LNCAP (cell line): ENCODE data around the gene CACNG8.

Experiments used
- TF ChIP-seq, protein P1 (sequence below): fragments of 450-650 bp; IDR thresholded peaks from 2 replicates; pipeline ENCODE4 v1.5.1; 2017; ENCODE audit warnings: mild to moderate bottlenecking

The CACNG8 gene

DNA sequence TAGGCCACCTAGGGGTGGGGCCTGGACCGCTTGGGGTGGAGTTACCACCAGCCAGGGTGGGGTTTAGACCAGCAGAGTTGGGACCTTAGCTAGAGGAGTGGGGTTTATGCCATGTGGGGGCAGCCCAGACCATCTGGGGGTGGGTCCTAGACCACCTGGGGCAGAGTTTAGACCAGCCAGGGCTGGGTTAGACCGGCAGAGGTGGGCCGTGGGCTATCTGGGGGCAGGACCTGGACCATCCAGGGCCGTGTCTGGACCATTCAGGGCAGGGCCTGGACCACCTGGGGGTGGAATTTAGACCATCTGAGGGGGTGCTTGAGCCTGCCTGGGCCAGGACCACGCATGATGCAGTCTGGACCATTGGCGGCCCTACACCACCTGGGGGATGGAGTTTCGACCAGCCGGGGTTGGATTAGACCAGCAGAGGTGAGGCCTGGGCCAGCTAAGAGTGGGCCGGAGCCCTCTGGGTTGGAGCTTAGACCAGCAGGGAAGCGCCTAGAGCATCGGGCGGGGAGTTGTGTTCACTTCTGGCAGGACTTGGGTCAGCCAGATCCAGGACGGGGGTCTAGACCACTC lies 18.7 kb downstream of the CACNG8 start:
- TF ChIP-seq, protein P1, sequence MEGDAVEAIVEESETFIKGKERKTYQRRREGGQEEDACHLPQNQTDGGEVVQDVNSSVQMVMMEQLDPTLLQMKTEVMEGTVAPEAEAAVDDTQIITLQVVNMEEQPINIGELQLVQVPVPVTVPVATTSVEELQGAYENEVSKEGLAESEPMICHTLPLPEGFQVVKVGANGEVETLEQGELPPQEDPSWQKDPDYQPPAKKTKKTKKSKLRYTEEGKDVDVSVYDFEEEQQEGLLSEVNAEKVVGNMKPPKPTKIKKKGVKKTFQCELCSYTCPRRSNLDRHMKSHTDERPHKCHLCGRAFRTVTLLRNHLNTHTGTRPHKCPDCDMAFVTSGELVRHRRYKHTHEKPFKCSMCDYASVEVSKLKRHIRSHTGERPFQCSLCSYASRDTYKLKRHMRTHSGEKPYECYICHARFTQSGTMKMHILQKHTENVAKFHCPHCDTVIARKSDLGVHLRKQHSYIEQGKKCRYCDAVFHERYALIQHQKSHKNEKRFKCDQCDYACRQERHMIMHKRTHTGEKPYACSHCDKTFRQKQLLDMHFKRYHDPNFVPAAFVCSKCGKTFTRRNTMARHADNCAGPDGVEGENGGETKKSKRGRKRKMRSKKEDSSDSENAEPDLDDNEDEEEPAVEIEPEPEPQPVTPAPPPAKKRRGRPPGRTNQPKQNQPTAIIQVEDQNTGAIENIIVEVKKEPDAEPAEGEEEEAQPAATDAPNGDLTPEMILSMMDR, result no peak

DNA sequence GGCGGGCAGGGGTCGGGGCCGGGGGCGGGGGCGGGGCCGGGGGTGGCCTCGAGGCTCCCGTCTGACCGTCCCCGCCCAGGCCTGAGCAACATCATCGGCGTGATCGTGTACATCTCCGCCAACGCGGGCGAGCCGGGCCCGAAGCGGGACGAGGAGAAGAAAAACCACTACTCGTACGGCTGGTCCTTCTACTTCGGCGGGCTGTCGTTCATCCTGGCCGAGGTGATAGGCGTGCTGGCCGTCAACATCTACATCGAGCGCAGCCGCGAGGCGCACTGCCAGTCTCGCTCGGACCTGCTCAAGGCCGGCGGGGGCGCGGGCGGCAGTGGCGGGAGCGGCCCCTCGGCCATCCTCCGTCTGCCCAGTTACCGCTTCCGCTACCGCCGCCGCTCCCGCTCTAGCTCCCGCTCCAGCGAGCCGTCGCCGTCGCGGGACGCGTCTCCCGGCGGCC lies 19.3 kb downstream of the CACNG8 start:
- TF ChIP-seq, protein P1, result no peak

DNA sequence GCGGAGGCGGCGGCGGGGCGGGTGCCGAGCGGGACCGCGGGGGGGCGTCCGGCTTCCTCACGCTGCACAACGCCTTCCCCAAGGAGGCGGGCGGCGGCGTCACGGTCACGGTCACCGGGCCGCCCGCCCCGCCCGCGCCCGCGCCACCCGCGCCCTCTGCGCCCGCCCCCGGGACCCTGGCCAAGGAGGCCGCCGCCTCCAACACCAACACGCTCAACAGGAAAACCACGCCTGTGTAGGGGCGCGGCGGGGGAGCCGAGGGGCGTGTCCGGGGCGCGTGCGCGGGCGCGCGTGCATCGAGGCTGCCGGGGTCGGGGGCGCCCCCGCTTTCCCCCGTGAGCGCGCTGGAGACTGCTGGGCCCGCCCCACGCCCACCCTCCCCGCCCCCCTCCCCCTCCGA lies 19.9 kb downstream of the CACNG8 start:
- TF ChIP-seq, protein P1, result no peak

DNA sequence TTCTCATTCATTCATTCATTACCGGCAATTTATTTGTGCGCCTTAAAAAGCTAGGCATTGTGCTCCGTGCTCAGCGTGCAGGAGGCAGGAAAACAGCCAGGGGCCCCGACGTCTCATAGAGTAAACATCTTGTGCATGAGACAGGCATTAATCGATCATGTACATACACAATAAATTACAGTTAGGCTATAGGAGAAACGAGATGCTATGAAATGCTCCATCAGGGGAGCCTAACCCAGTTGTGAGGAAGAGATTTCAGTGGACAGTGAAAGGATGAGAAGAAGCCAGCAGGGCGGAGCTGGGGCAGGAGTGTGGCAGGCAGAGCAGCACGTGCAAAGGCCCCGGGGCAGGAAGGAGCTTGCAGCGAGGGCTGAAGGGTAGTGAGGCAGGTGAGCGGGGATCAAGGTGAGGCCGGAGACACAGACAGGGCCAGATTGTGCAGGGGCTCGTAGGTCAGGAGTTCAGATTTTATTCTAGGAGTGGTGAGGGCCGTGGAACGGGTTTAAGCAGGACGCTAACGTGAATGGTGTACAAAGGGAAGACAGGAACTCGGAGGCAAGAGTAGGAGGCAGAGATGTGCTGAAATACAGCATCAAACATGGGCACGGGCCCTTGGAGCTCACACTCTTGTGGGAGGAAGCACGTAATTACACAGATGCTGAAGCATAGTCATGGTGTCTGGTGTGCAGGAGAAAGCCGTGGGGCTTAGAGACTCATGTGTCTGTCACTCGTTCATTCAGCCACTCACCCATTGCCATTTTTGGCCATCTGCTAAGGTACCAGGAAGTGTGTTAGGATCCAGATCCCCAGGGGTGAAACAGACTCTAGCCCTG lies 20.9 kb downstream of the CACNG8 start:
- TF ChIP-seq, protein P1, result no peak

DNA sequence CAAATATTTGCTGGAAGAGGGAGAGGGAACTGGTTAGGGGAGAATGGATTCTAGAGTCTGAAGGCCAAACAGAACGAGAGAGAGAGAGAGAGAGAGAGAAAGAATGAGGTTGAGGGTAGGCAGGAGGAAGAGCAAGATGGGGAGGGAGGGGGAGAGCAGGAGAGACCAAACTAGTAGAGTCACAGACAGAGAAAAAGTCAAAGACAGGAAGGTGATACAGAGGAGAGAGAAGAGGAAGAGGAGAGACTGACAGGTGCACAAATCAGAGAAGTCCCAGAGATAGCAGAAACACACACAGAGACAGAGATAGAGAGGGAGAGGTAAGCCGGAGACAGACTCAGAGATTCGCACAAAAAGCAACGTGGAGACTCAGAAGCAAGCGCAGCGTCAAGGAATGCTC lies 23.1 kb downstream of the CACNG8 start:
- TF ChIP-seq, protein P1, result no peak

DNA sequence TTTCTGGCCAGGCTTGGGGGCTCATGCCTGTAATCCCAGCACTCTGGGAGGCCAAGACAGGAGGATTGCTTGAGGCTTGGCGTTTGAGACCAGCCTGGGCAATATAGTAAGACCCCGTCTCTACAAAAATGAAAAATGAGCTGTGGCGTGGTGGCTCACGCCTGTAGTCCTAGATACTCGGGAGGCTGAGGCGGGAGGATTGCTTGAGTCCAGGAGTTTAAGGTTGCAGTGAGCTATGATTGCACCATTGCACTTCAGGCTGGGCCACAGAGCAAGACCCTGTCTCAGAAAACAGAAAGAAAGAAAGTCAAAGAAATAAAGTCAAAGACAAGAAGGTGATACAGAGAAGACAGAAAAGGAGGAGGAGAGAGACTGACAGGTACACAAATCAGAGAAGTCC lies 26.2 kb downstream of the CACNG8 start:
- TF ChIP-seq, protein P1, result no peak

DNA sequence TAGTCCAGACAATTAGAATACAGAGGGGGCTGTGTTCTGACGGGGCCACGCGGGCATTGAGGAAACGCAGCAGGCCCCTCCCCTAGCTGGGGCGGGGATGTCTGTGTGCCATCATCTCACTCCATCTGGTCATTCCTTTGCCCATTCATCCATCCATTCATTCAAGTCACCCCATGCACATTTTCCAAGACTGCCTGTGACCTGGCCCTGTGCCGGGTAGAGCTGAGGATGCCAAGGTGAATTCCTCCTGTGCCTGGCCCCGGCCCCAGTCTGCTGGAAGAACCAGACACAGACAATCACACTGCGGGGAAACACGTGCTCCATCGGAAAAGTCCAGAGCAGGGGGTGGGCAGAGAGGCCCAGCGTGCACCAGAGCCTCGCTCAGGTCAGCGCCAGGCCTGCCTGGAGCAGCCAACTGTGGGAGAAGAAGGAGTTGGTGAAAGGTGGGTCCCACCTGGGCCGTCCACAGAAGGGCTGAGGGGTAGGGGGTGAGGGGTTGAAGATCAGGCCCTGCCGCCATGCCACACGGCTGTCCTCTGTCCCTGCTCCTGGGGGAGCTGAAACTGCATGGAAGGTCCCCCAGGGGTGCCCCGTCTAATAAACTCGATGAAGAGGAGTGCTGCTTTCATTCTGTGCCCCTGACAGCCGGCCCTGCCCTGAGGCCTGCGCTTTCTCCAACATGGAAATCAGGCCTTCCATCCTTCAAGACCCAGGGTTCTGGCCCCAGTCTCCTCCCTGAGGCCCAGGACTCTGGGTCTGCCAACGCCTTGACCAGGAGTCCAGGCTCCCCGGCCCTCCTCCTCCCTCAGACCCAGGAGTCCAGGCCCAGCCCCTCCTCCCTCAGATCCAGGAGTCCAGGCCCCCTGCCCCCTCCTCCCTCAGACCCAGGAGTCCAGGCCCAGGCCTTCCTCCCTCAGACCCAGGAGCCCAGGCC lies 27.1 kb downstream of the CACNG8 start:
- TF ChIP-seq, protein P1, result no peak
